Esophagus squamous epithelium (tissue), 5 donors: ENCODE measurements around the gene FAM181A. TPM values are rescaled to one million over a fixed set of nuclear protein-coding genes. Genes with fewer than 3 reads are reported as not detected.

Experiments used
- DNase-seq: peaks from one replicate; lab custom pipeline; 2025; lab: John Stamatoyannopoulos, UW
- H3K27ac ChIP-seq, 4 donors: fragments of 200-600 bp; sonication (generic); one replicate each; pipeline ENCODE4 v1.5.1; 2016 to 2019; ENCODE audit warnings: mild to moderate bottlenecking in 1 of 4
- H3K27me3 ChIP-seq, 4 donors: fragments of 200-600 bp; sonication (generic); 1 replicate in 3 of 4; 2 replicates in 1 of 4; pipeline versions ENCODE4 v1.5.1 to v1.6.0; 2017 to 2021; ENCODE audit warnings: antibody characterized with exemption in 1 of 4
- H3K36me3 ChIP-seq, 3 donors: fragments of 200-600 bp; sonication (generic); one replicate each; pipeline ENCODE4 v1.5.1; 2016 to 2019
- H3K4me1 ChIP-seq, 3 donors: fragments of 200-600 bp; sonication (generic); one replicate each; pipeline ENCODE4 v1.5.1; 2017 to 2019
- H3K4me3 ChIP-seq, 4 donors: fragments of 200-600 bp; sonication (generic); 1 replicate in 3 of 4; 2 replicates in 1 of 4; pipeline ENCODE4 v1.5.1; 2016 to 2019; ENCODE audit warnings: mild to moderate bottlenecking in 2 of 4, moderate library complexity in 1 of 4
- H3K9me3 ChIP-seq, 3 donors: fragments of 200-600 bp; sonication (generic); one replicate each; pipeline ENCODE4 v1.5.1; 2016 to 2019
- POLR2A ChIP-seq, 4 donors: fragments of 450-650 bp; IDR thresholded peaks; one replicate each; pipeline ENCODE4 v1.6.1; 2017; ENCODE audit warnings: antibody characterized with exemption in 4 of 4, mild to moderate bottlenecking in 4 of 4, moderate library complexity in 3 of 4
- WGBS, 2 donors: methylation state at CpG; one replicate each; pipeline ENCODE4 v1.1.5; 2018; 5-methylcytosine and 5-hydroxymethylcytosine counted together
- intact Hi-C: fragments of 100-400 bp; cut with DNase I; formaldehyde crosslinking; loops from one replicate; pipeline ENCODE4 v1.15.0; 2022
- total RNA-seq, 4 donors: library from RNA; depleted of rRNA; stranded (reverse); fragments of >200 nt; gene quantifications; one replicate each; pipeline ENCODE4 v1.1.0, GENCODE V29; 2016
- TF ChIP-seq, protein P1 (sequence below), 6 experiments: fragments of 450-650 bp in 4 of 6; fragments of 200-600 bp in 2 of 6; sonication (generic) in 2 of 6; IDR thresholded peaks; one replicate each; pipeline ENCODE4 v1.5.1; 2016 to 2019; ENCODE audit warnings: antibody characterized with exemption in 6 of 6, mild to moderate bottlenecking in 4 of 6, moderate library complexity in 4 of 6
- donor health status: DM: yes; HTN: yes; CAD: no.

Gene FAM181A
- total RNA-seq, 4 donors from 2014 or later = not detected

GRCh38 chr14:93880021-93880820 is 46.9 kb upstream of the FAM181A start:
- peak overlapping the region in 2 of 4 donors; percentile 5 to 47 for H3K4me3 ChIP-seq
- peaks cover 0 to 18% (median 15%) of the 10 kb centered on the region in 3 donors for H3K4me1 ChIP-seq
- TF ChIP-seq, protein P1, sequence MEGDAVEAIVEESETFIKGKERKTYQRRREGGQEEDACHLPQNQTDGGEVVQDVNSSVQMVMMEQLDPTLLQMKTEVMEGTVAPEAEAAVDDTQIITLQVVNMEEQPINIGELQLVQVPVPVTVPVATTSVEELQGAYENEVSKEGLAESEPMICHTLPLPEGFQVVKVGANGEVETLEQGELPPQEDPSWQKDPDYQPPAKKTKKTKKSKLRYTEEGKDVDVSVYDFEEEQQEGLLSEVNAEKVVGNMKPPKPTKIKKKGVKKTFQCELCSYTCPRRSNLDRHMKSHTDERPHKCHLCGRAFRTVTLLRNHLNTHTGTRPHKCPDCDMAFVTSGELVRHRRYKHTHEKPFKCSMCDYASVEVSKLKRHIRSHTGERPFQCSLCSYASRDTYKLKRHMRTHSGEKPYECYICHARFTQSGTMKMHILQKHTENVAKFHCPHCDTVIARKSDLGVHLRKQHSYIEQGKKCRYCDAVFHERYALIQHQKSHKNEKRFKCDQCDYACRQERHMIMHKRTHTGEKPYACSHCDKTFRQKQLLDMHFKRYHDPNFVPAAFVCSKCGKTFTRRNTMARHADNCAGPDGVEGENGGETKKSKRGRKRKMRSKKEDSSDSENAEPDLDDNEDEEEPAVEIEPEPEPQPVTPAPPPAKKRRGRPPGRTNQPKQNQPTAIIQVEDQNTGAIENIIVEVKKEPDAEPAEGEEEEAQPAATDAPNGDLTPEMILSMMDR (IDR thresholded peaks at IDR 0.05) = no peak
- TF ChIP-seq POLR2A (IDR thresholded peaks at IDR 0.05) = no peak
- H3K9me3 ChIP-seq = peaks cover 0 to 5% (median 0%) of the 10 kb centered on the region in 3 donors
- no peaks in the 10 kb centered on the region for H3K27me3 ChIP-seq
- H3K27ac ChIP-seq = peak overlapping the region in 3 of 4 donors; percentile 51 to 67 (median 58)
- 19 to 47% methylated on average over 6 to 11 of the region's 11 CpGs for WGBS, 2 donors
- intact Hi-C loops = no loop called here
- no peak for DNase-seq
- no peaks in the 10 kb centered on the region for H3K36me3 ChIP-seq

GRCh38 chr14:93884950-93885349 is 42.2 kb upstream of the FAM181A start:
- WGBS, 2 donors = 56 to 85% methylated on average over 1 of the region's 1 CpG
- Histone ChIP-seq H3K27me3 (peaks cover 0 to 26% (median 0%) of the 10 kb centered on the region in 4 donors), H3K9me3 (peaks cover 0 to 5% (median 0%) of the 10 kb centered on the region in 3 donors), H3K27ac (no peak overlapping the region), H3K4me3 (no peak overlapping the region), H3K4me1 (peaks cover 0 to 15% (median 9%) of the 10 kb centered on the region in 3 donors), H3K36me3 (no peaks in the 10 kb centered on the region)
- DNase-seq = no peak
- intact Hi-C loops = no loop called here
- TF ChIP-seq POLR2A (IDR thresholded peaks at IDR 0.05) = no peak

DNA sequence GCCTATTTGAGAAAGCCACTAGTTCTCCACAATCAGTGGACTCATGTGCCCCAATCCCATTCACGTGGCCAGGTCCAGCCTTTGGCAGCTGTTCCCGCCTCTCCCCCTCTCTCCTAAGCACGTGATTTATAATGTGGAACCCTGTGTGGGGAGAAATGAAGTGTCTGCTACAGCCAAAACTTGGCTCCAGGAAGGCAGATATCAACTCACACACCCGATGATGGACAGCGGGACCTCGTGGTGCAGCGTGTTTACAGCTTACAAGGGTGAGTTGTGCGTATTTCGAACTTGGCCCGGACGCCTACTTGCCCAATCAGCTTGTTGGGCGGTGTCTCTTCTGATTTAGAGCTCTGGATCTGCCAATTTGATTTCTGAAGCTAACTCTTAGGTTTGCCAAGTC is 38.1 kb upstream of the FAM181A start:
- intact Hi-C loops = no loop called here
- Histone ChIP-seq H3K36me3 (no peaks in the 10 kb centered on the region), H3K4me3 (no peak overlapping the region), H3K4me1 (peaks cover 0 to 22% (median 7%) of the 10 kb centered on the region in 3 donors), H3K27me3 (peaks cover 0 to 40% (median 0%) of the 10 kb centered on the region in 4 donors), H3K9me3 (no peaks in the 10 kb centered on the region), H3K27ac (peak overlapping the region in 3 of 4 donors; percentile 48 to 68 (median 59))
- WGBS, 2 donors = 54 to 80% methylated on average over 8 to 12 of the region's 12 CpGs
- TF ChIP-seq, protein P1 (IDR thresholded peaks at IDR 0.05) = no peak
- no peak for TF ChIP-seq POLR2A (IDR thresholded peaks at IDR 0.05)
- DNase-seq = no peak

- H3K9me3 ChIP-seq = no peaks in the 10 kb centered on the region
- no peak for DNase-seq
- no peaks in the 10 kb centered on the region for H3K36me3 ChIP-seq
- H3K27ac ChIP-seq = peak overlapping the region in 3 of 4 donors; percentile 48 to 68 (median 59)
- peaks cover 0 to 25% (median 7%) of the 10 kb centered on the region in 3 donors for H3K4me1 ChIP-seq
- no peak overlapping the region for H3K4me3 ChIP-seq
- no peak for TF ChIP-seq POLR2A (IDR thresholded peaks at IDR 0.05)
- TF ChIP-seq, protein P1 (IDR thresholded peaks at IDR 0.05) = no peak
- intact Hi-C loops = loop anchor here (5.0 kb wide), 1 partner anchor 238 kb away; no protein-coding TSS in a partner anchor
- H3K27me3 ChIP-seq = peaks cover 0 to 40% (median 0%) of the 10 kb centered on the region in 4 donors
- 52% methylated on average over 2 of the region's 9 CpGs; no CpG with 5 or more reads in 1 of the 2 donors for WGBS, 2 donors
Measured at GRCh38 chr14:93889739-93890483, 37.2 kb upstream of the FAM181A start.

- Histone ChIP-seq H3K36me3 (no peaks in the 10 kb centered on the region), H3K27ac (no peak overlapping the region), H3K9me3 (no peaks in the 10 kb centered on the region), H3K4me1 (peaks cover 0 to 25% (median 7%) of the 10 kb centered on the region in 3 donors), H3K27me3 (peaks cover 0 to 36% (median 0%) of the 10 kb centered on the region in 4 donors), H3K4me3 (no peak overlapping the region)
- DNase-seq = no peak
- WGBS, 2 donors = 35 to 64% methylated on average over 6 of the region's 15 CpGs
- TF ChIP-seq, protein P1 (IDR thresholded peaks at IDR 0.05) = no peak
- no peak for TF ChIP-seq POLR2A (IDR thresholded peaks at IDR 0.05)
- intact Hi-C loops = loop anchor here (5.0 kb wide), 1 partner anchor 240 kb away; no protein-coding TSS in a partner anchor
Measured at GRCh38 chr14:93891756-93892504, 35.2 kb upstream of the FAM181A start.
